Fibroblast of lung (primary cell): ENCODE results near the gene TTLL11.
"Not testable (repeated sequence)": the region's sequence is repeated elsewhere in the genome, so short reads cannot be mapped to it uniquely, and the experiment has no call there.

Source experiments
- CTCF ChIP-seq, 2 donors: IDR thresholded peaks in 1 of 2; conservative IDR thresholded peaks in 1 of 2; 1 replicate in 1 of 2; 2 replicates in 1 of 2; pipeline ENCODE4 v1.5.1; 2011 to 2012; ENCODE audit warnings: low read length in 2 of 2, control low read depth in 1 of 2, inconsistent platforms in 1 of 2, low read depth in 1 of 2, mild to moderate bottlenecking in 1 of 2
- EZH2 ChIP-seq: IDR thresholded peaks from 2 replicates; pipeline ENCODE4 v1.5.1; 2012; ENCODE audit warnings: low read length, control low read depth, mild to moderate bottlenecking; ENCODE audit errors: missing control alignments

DNA sequence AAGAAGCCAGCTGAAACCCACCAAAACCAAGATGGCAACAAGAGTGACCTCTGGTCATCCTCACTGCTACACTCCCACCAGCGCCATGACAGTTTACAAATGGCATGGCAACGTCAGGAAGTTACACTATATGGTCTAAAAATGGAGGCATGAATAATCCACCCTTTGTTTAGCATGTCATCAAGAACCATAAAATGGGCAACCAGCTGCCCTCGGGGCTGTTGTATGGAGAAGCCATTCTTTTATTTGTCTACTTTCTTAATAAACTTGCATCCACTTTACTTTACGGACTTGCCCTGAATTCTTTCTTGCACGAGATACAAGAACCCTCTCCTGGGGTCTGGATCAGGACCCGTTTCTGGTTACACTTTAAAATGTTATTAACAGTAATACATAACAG is 92.6 kb downstream of the TTLL11 start:
- TF ChIP-seq CTCF (conservative IDR thresholded peaks at IDR 0.05 in 1 of 2, IDR thresholded peaks at IDR 0.05 in 1 of 2; ENCODE audit: low read depth in 1 of 2, low read length in 2 of 2); EZH2: not testable (repeated sequence)
